GM18909 (cell line): ENCODE results near the gene ST7.
"Not testable (repeated sequence)": the region's sequence is repeated elsewhere in the genome, so short reads cannot be mapped to it uniquely, and the experiment has no call there.

Source experiments
- ATAC-seq: cut with Tn5 transposase; IDR thresholded peaks from one replicate; pipeline ENCODE4 v1.9.1; 2021; ENCODE audit warnings: mild to moderate bottlenecking; ENCODE audit not compliant: unreplicated experiment, poor library complexity

The ST7 gene

GRCh38 chr7:117243390-117243789 lies 290.1 kb downstream of the ST7 start:
- no peak for ATAC-seq

- ATAC-seq = not testable (repeated sequence)
Observed at GRCh38 chr7:117245703-117246102, 292.4 kb downstream of the ST7 start.

GRCh38 chr7:117247809-117248208 lies 294.5 kb downstream of the ST7 start:
- ATAC-seq = no peak

GRCh38 chr7:117248829-117249228 lies 295.5 kb downstream of the ST7 start:
- ATAC-seq = no peak

- no peak for ATAC-seq
Observed at GRCh38 chr7:117249696-117250095, 296.4 kb downstream of the ST7 start.

- no peak for ATAC-seq
Observed at GRCh38 chr7:117250245-117250644, 296.9 kb downstream of the ST7 start.

GRCh38 chr7:117250801-117251200 lies 297.5 kb downstream of the ST7 start:
- no peak for ATAC-seq

- ATAC-seq = no peak
Observed at GRCh38 chr7:117251687-117252086, 298.4 kb downstream of the ST7 start.

GRCh38 chr7:117259615-117260014 lies 306.3 kb downstream of the ST7 start:
- ATAC-seq = no peak

GRCh38 chr7:117262546-117262945 lies 309.2 kb downstream of the ST7 start:
- ATAC-seq = no peak

GRCh38 chr7:117264716-117265115 lies 311.4 kb downstream of the ST7 start:
- ATAC-seq = no peak

- no peak for ATAC-seq
Observed at GRCh38 chr7:117269417-117269816, 316.1 kb downstream of the ST7 start.

GRCh38 chr7:117269886-117270285 lies 316.6 kb downstream of the ST7 start:
- ATAC-seq = no peak

- no peak for ATAC-seq
Observed at GRCh38 chr7:117270371-117270770, 317.1 kb downstream of the ST7 start.

- no peak for ATAC-seq
Observed at GRCh38 chr7:117271566-117271965, 318.3 kb downstream of the ST7 start.

GRCh38 chr7:117272017-117272759 lies 318.9 kb downstream of the ST7 start:
- no peak for ATAC-seq

- ATAC-seq = no peak
Observed at GRCh38 chr7:117273325-117273724, 320.0 kb downstream of the ST7 start.

GRCh38 chr7:117273814-117274225 lies 320.5 kb downstream of the ST7 start:
- ATAC-seq = no peak

GRCh38 chr7:117274951-117275350 lies 321.6 kb downstream of the ST7 start:
- no peak for ATAC-seq

- ATAC-seq = no peak
Observed at GRCh38 chr7:117277576-117277975, 324.3 kb downstream of the ST7 start.

- no peak for ATAC-seq
Observed at GRCh38 chr7:117278040-117278439, 324.7 kb downstream of the ST7 start.

GRCh38 chr7:117279203-117279602 lies 325.9 kb downstream of the ST7 start:
- ATAC-seq = no peak
